Amygdala (tissue), 56 donors: ENCODE results near the gene FGG.
A peak's percentile ranks its signal among the peaks of the same experiment; 100 is the strongest.
"Not testable (repeated sequence)": the region's sequence is repeated elsewhere in the genome, so short reads cannot be mapped to it uniquely, and the experiment has no call there.

Source experiments
- DNase-seq, 56 donors: peaks; one replicate each; lab custom pipeline; 2025; lab: John Stamatoyannopoulos, UW

FGG gene

GRCh38 chr4:154614306-154614705, 1.9 kb upstream of the FGG start:
- DNase-seq, result no peak

- no peak for DNase-seq
These were observed 623 bp downstream of the FGG start for GRCh38 chr4:154611833-154612232.

- no peak for DNase-seq
These were observed 1.9 kb downstream of the FGG start for GRCh38 chr4:154610582-154610981.

GRCh38 chr4:154609532-154609931, 2.9 kb downstream of the FGG start:
- no peak for DNase-seq

GRCh38 chr4:154608361-154609252, 3.8 kb downstream of the FGG start:
- DNase-seq, result no peak

GRCh38 chr4:154606728-154607723, 5.4 kb downstream of the FGG start:
- DNase-seq, result no peak

- no peak for DNase-seq
These were observed 7.7 kb downstream of the FGG start for GRCh38 chr4:154604696-154605200.

GRCh38 chr4:154603033-154603943, 9.2 kb downstream of the FGG start:
- DNase-seq, result no peak

- DNase-seq, result no peak
These were observed 9.9 kb downstream of the FGG start for GRCh38 chr4:154602404-154603020.

- no peak for DNase-seq
These were observed 14.4 kb downstream of the FGG start for GRCh38 chr4:154597798-154598774.

GRCh38 chr4:154597281-154597680, 15.2 kb downstream of the FGG start:
- DNase-seq, result not testable (repeated sequence)

- DNase-seq, result no peak
These were observed 16.6 kb downstream of the FGG start for GRCh38 chr4:154595807-154596206.

GRCh38 chr4:154594343-154594742, 18.1 kb downstream of the FGG start:
- DNase-seq, result not testable (repeated sequence)

GRCh38 chr4:154593868-154594267, 18.6 kb downstream of the FGG start:
- DNase-seq, result peak in 37 of 56 donors; percentile 1 to 75 (median 18)

GRCh38 chr4:154591890-154592289, 20.6 kb downstream of the FGG start:
- DNase-seq, result no peak

GRCh38 chr4:154590329-154591006, 22.0 kb downstream of the FGG start, which contains the start of gene FGA:
Gene FGA (minus strand): TSS chr4:154590742. CDS start chr4:154590687, 55 bp downstream.
- no peak for DNase-seq
